Gastrocnemius medialis (tissue), 4 donors: ENCODE data around the gene LRFN2.

ENCODE experiments used
- CTCF ChIP-seq, 5 experiments: fragments of 450-650 bp in 3 of 5; fragments of 200-600 bp in 2 of 5; sonication (generic) in 2 of 5; IDR thresholded peaks in 4 of 5; conservative IDR thresholded peaks in 1 of 5; 1 replicate in 4 of 5; 2 replicates in 1 of 5; pipeline ENCODE4 v1.5.1; 2016 to 2019; ENCODE audit warnings: antibody characterized with exemption in 5 of 5, mild to moderate bottlenecking in 3 of 5, moderate library complexity in 3 of 5
- POLR2A ChIP-seq, 2 donors: fragments of 450-650 bp; IDR thresholded peaks; one replicate each; pipeline ENCODE4 v1.6.1; 2017; ENCODE audit warnings: antibody characterized with exemption in 2 of 2, mild to moderate bottlenecking in 2 of 2, moderate library complexity in 2 of 2

- no peak for TF ChIP-seq CTCF (IDR thresholded peaks at IDR 0.05 in 4 of 5, conservative IDR thresholded peaks at IDR 0.05 in 1 of 5)
- TF ChIP-seq POLR2A (IDR thresholded peaks at IDR 0.05) = no peak
These were observed 32.1 kb downstream of the LRFN2 start for GRCh38 chr6:40555092-40555491.
